DOHH2 (cell line): ENCODE measurements around the gene UCN3.

ENCODE experiments used
- H3F3A ChIP-seq: fragments of 200-600 bp; sonication (generic), shearing (Covaris generic); 2 replicates; pipeline ENCODE4 v1.6.0; 2016; ENCODE audit warnings: antibody characterized with exemption, mild to moderate bottlenecking; ENCODE audit not compliant: control insufficient read depth, insufficient read depth
- H3K27ac ChIP-seq: fragments of 200-600 bp; sonication (generic); 2 replicates; pipeline ENCODE4 v1.5.1; 2014; ENCODE audit warnings: low read depth, mild to moderate bottlenecking, low read length, moderate library complexity
- H3K27me3 ChIP-seq: fragments of 200-600 bp; sonication (generic); 2 replicates; pipeline ENCODE4 v1.6.1; 2014; ENCODE audit warnings: mild to moderate bottlenecking, low read length, mixed read lengths; ENCODE audit not compliant: control insufficient read depth
- H3K36me3 ChIP-seq: fragments of 200-600 bp; sonication (generic); 2 replicates; pipeline ENCODE4 v1.6.1; 2014; ENCODE audit warnings: mild to moderate bottlenecking, low read length, moderate library complexity, mixed read lengths; ENCODE audit not compliant: control insufficient read depth
- H3K4me1 ChIP-seq: fragments of 200-600 bp; sonication (generic); 2 replicates; pipeline ENCODE4 v1.6.1; 2014; ENCODE audit warnings: mild to moderate bottlenecking, low read length, mixed read lengths; ENCODE audit not compliant: control insufficient read depth
- H3K4me2 ChIP-seq: fragments of 200-600 bp; sonication (generic); 2 replicates; pipeline ENCODE4 v1.6.0; 2014; ENCODE audit warnings: mild to moderate bottlenecking, low read length, moderate library complexity
- H3K4me3 ChIP-seq: fragments of 200-600 bp; sonication (generic); 2 replicates; pipeline ENCODE4 v1.5.1; 2014; ENCODE audit warnings: mild to moderate bottlenecking, low read length, mixed read lengths
- H3K79me2 ChIP-seq: fragments of 200-600 bp; sonication (generic); 2 replicates; pipeline ENCODE4 v1.6.1; 2014; ENCODE audit warnings: mild to moderate bottlenecking, low read length, mixed read lengths; ENCODE audit not compliant: control insufficient read depth
- H3K9me2 ChIP-seq: fragments of 200-600 bp; sonication (generic); replicated peaks from 2 replicates; pipeline ENCODE4 v1.6.1; 2014; ENCODE audit warnings: mild to moderate bottlenecking, low read length, mixed read lengths; ENCODE audit not compliant: control insufficient read depth
- H3K9me3 ChIP-seq: fragments of 200-600 bp; sonication (generic); 2 replicates; pipeline ENCODE4 v1.6.1; 2014; ENCODE audit warnings: antibody characterized with exemption, low read length, mixed read lengths; ENCODE audit not compliant: control insufficient read depth, insufficient read depth
- H4K20me1 ChIP-seq: fragments of 200-600 bp; sonication (generic); 2 replicates; pipeline ENCODE4 v1.6.0; 2014; ENCODE audit warnings: low read depth, mild to moderate bottlenecking, antibody characterized with exemption, low read length, moderate library complexity; ENCODE audit not compliant: control insufficient read depth, insufficient read depth
- EZH2phosphoT487 ChIP-seq: fragments of 200-600 bp; sonication (generic); IDR thresholded peaks from 2 replicates; pipeline ENCODE4 v1.6.1; 2017; ENCODE audit warnings: borderline replicate concordance, mild to moderate bottlenecking, antibody characterized with exemption, low read length, moderate library complexity, mixed read lengths
- TF ChIP-seq, protein P1 (sequence below): fragments of 200-600 bp; sonication (generic); IDR thresholded peaks from one replicate; pipeline ENCODE4 v1.5.1; 2014; ENCODE audit warnings: antibody characterized with exemption, mild to moderate bottlenecking, low read depth, low read length; ENCODE audit not compliant: poor library complexity, severe bottlenecking

UCN3 gene

DNA sequence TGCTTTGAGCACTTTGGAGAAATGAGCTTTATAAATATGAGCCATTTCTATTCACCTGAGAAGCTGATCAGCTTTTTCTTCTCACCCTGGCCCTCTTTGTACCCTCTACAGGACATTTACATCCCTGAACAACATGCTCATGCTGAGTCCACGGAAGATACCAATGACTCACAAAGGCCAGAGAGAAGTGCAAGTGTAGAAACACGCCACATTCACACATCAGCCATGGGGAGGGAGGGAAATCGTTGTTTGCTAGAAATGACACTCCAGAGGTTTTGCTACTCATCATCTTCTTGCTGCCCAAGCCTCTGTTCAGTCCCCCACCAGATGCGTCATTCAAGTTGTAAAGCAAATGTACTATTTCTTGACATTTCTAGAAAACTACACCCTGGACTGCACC, 2.8 kb upstream of the UCN3 start:
- Histone ChIP-seq H4K20me1 (no peaks in the 10 kb centered on the region), H3K9me3 (no peaks in the 10 kb centered on the region), H3K4me2 (no peak overlapping the region), H3K36me3 (no peaks in the 10 kb centered on the region), H3F3A (no peaks in the 10 kb centered on the region), H3K9me2 (no peaks in the 10 kb centered on the region), H3K79me2 (no peaks in the 10 kb centered on the region), H3K27me3 (no peaks in the 10 kb centered on the region), H3K4me1 (no peaks in the 10 kb centered on the region), H3K27ac (no peak overlapping the region), H3K4me3 (no peak overlapping the region)
- TF ChIP-seq, protein P1, sequence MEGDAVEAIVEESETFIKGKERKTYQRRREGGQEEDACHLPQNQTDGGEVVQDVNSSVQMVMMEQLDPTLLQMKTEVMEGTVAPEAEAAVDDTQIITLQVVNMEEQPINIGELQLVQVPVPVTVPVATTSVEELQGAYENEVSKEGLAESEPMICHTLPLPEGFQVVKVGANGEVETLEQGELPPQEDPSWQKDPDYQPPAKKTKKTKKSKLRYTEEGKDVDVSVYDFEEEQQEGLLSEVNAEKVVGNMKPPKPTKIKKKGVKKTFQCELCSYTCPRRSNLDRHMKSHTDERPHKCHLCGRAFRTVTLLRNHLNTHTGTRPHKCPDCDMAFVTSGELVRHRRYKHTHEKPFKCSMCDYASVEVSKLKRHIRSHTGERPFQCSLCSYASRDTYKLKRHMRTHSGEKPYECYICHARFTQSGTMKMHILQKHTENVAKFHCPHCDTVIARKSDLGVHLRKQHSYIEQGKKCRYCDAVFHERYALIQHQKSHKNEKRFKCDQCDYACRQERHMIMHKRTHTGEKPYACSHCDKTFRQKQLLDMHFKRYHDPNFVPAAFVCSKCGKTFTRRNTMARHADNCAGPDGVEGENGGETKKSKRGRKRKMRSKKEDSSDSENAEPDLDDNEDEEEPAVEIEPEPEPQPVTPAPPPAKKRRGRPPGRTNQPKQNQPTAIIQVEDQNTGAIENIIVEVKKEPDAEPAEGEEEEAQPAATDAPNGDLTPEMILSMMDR = no peak
- TF ChIP-seq EZH2phosphoT487 = no peak

DNA sequence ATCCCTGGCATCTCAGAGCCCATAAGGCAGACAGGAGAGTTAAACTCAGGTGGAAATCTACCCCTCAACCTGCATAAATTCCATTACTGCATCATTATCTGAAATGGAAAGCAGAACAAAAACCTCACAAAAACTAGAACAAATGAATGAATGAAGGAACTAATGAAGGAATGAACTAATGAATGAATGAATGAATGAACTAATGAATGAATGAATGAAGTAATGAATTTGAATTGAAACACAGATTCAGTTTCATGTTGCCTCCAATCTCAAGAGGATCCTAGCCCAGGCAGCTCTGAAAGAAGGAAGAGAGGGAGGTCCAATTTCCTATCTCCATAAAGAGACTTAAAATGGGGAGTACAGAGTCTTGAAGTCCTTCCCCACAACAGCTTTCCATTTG, 1.9 kb upstream of the UCN3 start:
- Histone ChIP-seq H3K27ac (no peak overlapping the region), H4K20me1 (no peaks in the 10 kb centered on the region), H3K4me2 (no peak overlapping the region), H3K27me3 (0 out of 2 replicates have a peak, but pooled peaks cover 5% of the 10 kb centered on the region), H3K4me3 (no peak overlapping the region), H3K9me3 (no peaks in the 10 kb centered on the region), H3F3A (no peaks in the 10 kb centered on the region), H3K79me2 (no peaks in the 10 kb centered on the region), H3K36me3 (no peaks in the 10 kb centered on the region), H3K9me2 (no peaks in the 10 kb centered on the region), H3K4me1 (no peaks in the 10 kb centered on the region)
- no peak for TF ChIP-seq EZH2phosphoT487
- TF ChIP-seq, protein P1 = no peak

DNA sequence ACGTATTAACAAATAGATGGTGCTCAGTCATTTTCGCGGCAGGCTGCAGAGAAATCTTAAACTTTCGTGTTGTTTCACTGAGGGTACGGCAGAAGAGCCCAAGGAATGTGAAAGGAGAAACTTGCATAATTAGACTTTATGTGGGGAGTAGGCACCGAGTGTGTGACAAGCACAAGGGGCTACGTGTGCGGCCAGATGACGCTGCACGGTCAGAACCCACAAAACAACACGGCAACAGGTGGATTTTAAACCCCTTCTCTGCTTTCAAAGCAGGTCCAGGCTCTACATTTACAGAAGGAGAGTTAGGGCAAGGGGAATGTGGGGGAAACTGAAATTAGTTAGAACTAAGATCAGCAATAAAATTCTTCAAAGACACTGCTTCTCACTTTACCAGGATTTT, 392 bp upstream of the UCN3 start:
- H3K4me2 ChIP-seq = no peak overlapping the region

More for the DNA sequence above, 392 bp upstream of the UCN3 start:
- H3K27me3 ChIP-seq = 0 out of 2 replicates have a peak, but pooled peaks cover 5% of the 10 kb centered on the region
- H3K9me3 ChIP-seq = no peaks in the 10 kb centered on the region
- no peaks in the 10 kb centered on the region for H3K36me3 ChIP-seq
- TF ChIP-seq EZH2phosphoT487 = no peak
- TF ChIP-seq, protein P1 = no peak
- no peak overlapping the region for H3K27ac ChIP-seq
- H3K4me1 ChIP-seq = no peaks in the 10 kb centered on the region
- H3K4me3 ChIP-seq = no peak overlapping the region
- H3K79me2 ChIP-seq = no peaks in the 10 kb centered on the region
- H3K9me2 ChIP-seq = no peaks in the 10 kb centered on the region
- no peaks in the 10 kb centered on the region for H4K20me1 ChIP-seq
- H3F3A ChIP-seq = no peaks in the 10 kb centered on the region
